Stimulated activated CD8-positive, alpha-beta memory T cell treated with anti-CD3 and anti-CD28 coated beads, Interleukin-12 subunit alpha, Interleukin-12 subunit beta, amount 100 ng/mL, for 4 hours (primary cell): ENCODE results near the gene BCL2L14.

Source experiments
- DNase-seq: peaks from one replicate; pipeline ENCODE4 v3.0.0-alpha.2; 2020; ENCODE audit warnings: low read depth

Gene BCL2L14

DNA sequence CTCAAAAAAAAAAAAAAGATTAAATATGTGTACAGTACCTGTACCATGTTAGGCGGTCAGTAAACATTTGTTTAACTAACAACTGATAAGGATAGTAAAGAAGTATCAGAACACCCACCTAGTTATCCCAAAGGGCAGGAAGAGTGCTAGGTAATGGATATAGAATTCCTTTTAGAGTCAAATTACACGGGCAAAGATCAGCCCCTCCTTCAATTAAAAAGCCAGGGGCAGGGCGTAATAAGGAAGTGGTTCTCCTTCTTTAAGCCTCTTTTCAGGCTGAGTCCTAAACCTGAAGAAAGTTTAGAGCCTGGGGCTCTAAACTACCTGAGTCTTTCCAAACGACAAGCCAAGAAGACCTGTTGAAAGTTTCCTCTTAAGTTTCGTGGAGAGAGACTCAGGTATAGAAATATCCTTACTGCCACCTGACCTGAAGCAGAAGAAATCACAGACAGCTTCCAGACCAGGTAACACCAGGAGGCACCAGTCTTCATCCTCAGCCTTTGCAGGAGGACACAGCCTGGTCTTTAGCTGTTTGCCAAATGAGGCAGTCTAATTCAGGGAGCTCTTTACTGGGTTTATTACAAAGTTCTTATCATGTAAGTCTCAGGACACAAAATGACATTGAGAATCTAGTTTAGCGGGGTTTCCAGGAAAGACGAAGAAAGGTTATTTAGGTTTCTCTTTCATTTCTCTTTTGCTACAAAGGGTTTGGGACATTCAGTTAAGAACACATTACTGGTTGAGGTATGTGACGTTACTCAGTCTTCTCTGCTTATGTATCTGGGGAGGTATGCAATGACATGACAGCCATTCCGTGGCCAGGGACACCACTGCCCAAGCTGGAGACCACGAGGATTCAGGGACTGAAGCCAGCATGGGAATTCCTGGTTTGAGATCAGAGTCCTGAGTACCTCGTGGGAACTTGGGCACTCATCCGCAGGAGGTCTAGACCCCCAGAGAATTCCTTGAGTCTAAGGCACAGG is at the start of gene BCL2L14:
TSS of gene BCL2L14 (plus strand) at position 266 of the 983 bp plus-strand sequence. CDS start 8,367 bp downstream, outside the sequence.
- DNase-seq, result no peak

GRCh38 chr12:12022306-12022936 is 48.3 kb upstream of the BCL2L14 start:
- no peak for DNase-seq

DNA sequence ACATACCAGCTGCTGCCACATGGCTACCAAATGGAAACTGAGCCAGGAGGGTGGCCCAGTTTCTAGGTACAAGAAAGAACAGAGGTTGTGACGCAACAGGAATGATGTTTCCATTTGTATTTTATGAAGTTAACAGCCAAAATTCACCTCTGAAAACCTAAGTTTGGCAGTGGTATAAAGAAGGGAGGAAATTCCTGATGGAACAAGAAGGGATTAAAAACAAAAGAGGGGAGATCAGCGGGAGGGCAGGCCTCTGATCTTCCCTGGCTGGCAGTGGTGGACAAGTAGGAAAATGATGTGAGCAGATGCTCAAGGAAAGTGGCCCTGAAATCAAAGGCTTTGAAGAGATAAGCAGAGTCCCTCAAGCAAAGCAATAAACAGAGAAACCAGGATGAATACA is 47.3 kb upstream of the BCL2L14 start:
- DNase-seq, result no peak

- no peak for DNase-seq
Measured at GRCh38 chr12:12024911-12025682, 45.6 kb upstream of the BCL2L14 start.

DNA sequence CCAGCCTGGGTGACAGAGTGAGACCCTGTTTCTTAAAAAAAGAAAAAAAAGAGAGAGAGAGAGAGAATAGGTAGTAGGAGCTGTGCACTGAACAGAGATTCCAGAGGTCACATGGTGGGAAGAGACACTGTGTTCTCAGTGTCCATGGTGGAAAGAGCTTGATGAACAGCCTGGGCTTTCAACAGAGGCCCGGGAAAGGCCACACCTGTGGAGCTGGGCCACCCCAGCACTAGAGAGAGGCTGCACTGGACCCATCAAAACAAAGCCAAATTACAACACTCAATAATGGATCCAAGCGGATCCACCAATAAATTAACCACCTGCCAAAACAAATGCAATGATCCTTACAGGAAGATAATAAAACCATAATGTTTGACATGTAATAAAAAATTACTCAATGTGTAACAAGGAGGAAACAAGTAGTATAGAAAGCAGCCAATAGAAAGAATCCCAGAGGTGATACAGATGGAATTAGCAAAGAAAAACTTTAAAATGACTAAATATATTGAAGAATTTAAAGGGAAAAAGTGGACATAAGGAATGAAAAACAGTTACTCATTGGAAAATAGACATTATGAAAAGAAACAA is 44.8 kb upstream of the BCL2L14 start:
- DNase-seq, result no peak

DNA sequence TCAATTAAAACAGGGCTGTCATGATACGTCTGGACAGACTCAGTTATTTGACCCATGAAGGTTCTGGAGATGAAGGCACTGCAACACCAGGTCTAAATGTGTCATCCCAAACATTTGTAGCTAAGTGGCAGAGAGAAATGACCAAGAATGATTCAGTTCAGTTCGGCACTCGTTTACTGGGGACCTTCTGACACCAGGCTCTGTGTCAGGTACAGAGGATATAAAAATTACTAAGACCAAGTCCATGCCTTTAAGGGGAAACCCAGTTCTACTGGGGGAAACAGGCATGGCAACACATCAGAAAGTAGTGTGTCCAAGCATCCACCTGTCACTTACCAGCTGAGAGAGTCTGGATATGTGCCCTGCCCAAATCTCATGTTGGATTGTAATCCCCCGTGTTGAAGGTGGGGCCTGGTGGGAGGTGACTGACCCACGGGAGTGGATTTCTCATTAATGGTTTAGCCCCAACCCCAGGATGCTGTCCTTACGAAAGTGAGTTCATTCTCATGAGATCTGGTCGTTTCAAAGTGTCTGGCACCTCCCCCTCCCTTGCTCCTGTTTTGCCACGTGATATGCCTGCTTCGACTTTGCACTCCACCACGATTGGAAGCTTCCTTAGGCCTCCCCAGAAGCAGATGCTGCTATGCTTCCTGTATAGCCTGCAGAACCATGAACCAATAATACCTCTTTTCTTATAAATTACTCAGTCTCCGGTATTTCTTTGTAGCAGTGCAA is 41.9 kb upstream of the BCL2L14 start:
- DNase-seq, result no peak

GRCh38 chr12:12029653-12030052 is 41.1 kb upstream of the BCL2L14 start:
- no peak for DNase-seq

DNA sequence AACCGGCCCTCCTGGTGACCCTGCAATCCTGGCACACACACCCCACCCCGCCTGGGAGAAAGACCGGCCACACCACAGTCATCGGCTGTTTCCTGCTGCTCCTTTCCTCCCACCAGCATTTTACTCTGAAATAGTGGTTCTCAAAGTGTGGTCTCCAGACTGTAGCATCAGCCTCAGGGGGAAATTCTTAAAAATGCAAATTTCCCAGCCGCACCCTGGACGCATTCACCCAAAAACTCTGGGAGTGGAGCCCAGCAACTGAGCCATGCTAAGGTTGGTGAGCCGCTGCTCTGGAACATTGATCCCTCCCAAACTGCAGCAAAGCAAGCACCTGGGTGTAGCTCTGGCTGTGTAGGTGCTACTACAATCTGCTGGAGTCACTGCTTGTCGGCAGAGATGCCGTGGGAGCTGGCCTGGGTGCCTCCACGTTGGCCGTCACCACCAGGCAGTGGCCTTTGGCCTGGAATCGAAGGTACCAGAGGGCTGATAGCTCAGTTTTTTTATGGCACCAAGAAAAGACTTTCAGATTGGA is 38.4 kb upstream of the BCL2L14 start:
- no peak for DNase-seq

- peak; percentile 32 for DNase-seq
Measured at GRCh38 chr12:12032851-12033797, 37.6 kb upstream of the BCL2L14 start.

DNA sequence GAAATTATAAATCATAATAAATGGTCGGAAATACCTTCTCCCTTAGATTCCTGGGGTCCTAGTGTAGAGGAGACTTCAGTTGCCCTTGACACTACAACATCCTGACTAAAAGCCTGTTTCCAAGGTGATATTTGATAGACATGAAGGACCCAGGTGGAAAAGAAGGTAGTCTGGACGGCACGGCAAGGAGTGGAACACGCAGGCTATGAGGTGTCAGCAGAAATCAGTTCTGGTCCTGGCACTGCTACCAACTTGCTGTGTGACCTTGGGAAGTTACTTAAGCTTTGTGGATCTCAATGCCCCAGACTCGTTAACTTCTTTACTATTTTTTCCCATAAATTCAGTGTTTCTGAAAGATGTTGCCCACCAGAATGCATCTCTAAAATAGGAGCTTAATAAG is 36.9 kb upstream of the BCL2L14 start:
- no peak for DNase-seq

DNA sequence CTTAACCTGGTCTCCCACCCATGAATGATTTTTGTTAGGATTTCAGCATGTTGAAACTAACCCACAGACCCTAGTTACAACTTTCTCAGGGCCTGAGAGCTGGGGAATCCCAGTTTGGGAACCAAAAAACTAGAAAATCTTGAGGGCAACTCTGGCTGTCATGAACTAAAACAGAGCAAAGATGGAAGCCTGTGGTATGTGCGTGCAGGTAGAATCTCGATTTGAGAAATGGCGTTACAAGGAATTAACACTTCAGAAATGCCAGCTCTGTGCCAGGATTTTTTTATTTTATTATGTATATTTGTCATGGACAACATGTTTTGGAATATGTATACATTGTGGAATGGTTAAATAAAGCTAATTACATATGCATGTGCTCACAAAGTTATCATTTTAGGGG is 36.4 kb upstream of the BCL2L14 start:
- no peak for DNase-seq

GRCh38 chr12:12035229-12035628 is 35.5 kb upstream of the BCL2L14 start:
- DNase-seq, result no peak

DNA sequence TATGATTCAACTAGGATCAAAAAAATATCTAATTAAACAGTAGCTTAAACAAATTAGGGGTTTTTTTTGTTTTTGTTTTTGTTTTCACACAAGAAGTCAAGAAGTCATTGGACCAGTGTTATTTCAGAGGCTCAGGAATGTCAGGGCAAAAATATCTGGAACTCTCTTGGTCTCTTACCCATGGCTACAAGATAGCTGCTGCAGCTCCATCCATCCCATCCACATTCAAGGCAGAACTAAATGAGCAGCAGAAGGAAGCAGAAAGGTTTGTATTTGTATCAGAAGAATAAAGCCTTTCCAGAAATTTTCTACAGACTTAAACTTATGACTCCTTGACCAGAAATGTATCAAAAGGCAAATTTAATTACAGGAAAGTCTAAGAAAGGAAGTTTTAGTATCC is 33.8 kb upstream of the BCL2L14 start:
- DNase-seq, result no peak

- no peak for DNase-seq
Measured at GRCh38 chr12:12039897-12040296, 30.8 kb upstream of the BCL2L14 start.

DNA sequence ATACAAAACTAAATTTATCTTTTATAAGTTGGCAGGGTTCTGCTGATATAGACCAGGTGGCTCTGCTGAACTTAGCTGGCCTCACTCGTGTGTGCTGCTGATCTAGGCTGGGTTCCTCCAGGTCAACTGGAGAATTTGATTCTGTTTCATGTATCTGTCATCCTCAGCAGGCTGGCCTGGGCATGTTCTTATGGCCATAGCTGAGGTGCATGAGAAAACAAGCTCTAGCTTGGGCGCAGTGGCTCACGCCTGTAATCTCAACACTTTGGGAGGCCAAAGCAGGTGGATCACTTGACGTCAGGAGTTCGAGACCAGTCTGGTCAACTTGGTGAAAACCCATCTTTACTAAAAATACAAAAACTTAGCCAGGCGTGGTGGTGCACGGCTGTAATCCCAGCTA is 24.3 kb upstream of the BCL2L14 start:
- no peak for DNase-seq

- no peak for DNase-seq
Measured at GRCh38 chr12:12047682-12048081, 23.1 kb upstream of the BCL2L14 start.

- no peak for DNase-seq
Measured at GRCh38 chr12:12048266-12048665, 22.5 kb upstream of the BCL2L14 start.

DNA sequence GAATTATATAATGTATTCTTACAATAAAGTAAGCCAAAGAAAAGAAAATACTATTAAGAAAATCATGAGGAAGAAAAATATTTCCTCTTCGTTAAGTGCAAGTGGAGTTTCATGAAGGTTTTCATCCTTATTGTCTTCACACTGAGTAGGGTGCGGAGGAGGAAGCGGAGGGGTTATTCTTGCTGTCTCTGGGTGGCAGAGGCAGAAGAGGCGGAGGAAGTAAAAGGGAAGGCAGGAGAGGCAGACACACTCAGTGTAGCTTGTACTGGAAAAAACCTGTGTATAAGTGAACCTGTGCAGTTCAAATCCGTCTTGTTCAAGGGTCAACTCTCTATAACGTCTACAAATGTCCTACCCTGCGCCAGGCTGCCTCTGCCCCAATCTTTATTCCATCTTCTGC is 22.0 kb upstream of the BCL2L14 start:
- no peak for DNase-seq

DNA sequence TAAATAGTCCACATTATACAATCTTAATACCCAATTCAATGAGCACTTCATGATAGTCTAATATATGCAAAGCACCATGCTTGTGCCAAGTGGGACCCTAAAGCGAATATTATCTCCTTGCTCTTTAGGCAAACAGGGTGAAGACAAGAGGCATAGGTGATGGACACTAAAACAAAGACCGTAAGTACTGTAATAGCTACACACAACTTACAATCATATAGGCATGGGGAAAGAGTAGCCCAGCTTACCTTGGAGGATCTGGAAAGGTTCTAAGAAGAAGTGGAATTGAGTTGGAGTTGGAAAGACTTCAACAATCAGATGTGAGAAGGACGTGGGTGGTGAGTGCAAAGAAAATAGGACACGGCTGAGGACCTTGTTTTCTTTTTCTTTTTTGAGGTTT is 19.1 kb upstream of the BCL2L14 start:
- DNase-seq, result no peak

DNA sequence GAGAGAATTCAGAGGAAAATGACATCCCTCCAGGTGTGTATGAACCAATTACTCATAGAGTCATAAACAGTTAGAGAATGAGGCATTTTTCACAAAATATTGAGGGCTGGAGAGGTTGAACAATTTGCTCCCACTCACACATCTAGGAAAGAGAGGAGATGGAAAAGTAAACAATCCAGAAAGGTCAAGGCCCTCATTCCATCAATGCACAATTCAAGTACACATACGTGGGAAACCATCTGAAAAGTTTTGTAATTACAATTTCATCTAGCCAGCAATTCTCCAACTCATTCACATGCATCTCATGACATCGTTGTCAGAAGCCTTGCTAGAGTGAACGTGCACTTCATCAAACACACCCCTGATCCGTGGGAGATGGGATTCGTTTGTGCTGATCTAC is 15.7 kb upstream of the BCL2L14 start:
- no peak for DNase-seq
